GM12865 (cell line): ENCODE data around the gene SDHB.

Experiments
- DNase-seq: peaks from one replicate; pipeline ENCODE4 v3.0.0; 2010; ENCODE audit warnings: low read depth
- H3K4me3 ChIP-seq: 2 replicates; pipeline ENCODE4 v1.5.1; 2011; ENCODE audit warnings: mild to moderate bottlenecking, low read depth, low read length, control low read depth
- CTCF ChIP-seq: IDR thresholded peaks from 2 replicates; pipeline ENCODE4 v1.5.1; 2011; ENCODE audit warnings: low read length, control low read depth, low read depth, inconsistent platforms; ENCODE audit not compliant: insufficient read depth; ENCODE audit errors: missing control alignments

SDHB gene

GRCh38 chr1:16973215-16973614 lies 80.6 kb downstream of the SDHB start:
- no peak overlapping the region for H3K4me3 ChIP-seq
- DNase-seq, result no peak
- TF ChIP-seq CTCF, result no peak

- DNase-seq, result no peak
- TF ChIP-seq CTCF, result no peak
- H3K4me3 ChIP-seq, result no peak overlapping the region
Measured at GRCh38 chr1:16972189-16972895, 81.5 kb downstream of the SDHB start.

- no peak for DNase-seq
- no peak for TF ChIP-seq CTCF
- H3K4me3 ChIP-seq, result no peak overlapping the region
Measured at GRCh38 chr1:16971341-16972188, 82.3 kb downstream of the SDHB start.

- H3K4me3 ChIP-seq, result no peak overlapping the region
- TF ChIP-seq CTCF, result no peak
- no peak for DNase-seq
Measured at GRCh38 chr1:16970132-16970910, 83.5 kb downstream of the SDHB start.

GRCh38 chr1:16969651-16970050 lies 84.2 kb downstream of the SDHB start:
- TF ChIP-seq CTCF, result no peak
- no peak overlapping the region for H3K4me3 ChIP-seq
- DNase-seq, result no peak

- DNase-seq, result no peak
- no peak overlapping the region for H3K4me3 ChIP-seq
- TF ChIP-seq CTCF, result no peak
Measured at GRCh38 chr1:16969057-16969611, 84.7 kb downstream of the SDHB start.
